ENCODE data around the gene UGCG. TPM values are rescaled to one million over a fixed set of nuclear protein-coding genes. Genes with fewer than 3 reads are reported as not detected.
A peak's percentile ranks its signal among the peaks of the same experiment; 100 is the strongest.

UGCG gene
- total and polyA plus RNA-seq, 10 of the 15 experiments (the other 5 are each of a cell fraction or from before 2014, with no cell fraction given): 21.7 to 96.6 (median 48.9) TPM

DNA sequence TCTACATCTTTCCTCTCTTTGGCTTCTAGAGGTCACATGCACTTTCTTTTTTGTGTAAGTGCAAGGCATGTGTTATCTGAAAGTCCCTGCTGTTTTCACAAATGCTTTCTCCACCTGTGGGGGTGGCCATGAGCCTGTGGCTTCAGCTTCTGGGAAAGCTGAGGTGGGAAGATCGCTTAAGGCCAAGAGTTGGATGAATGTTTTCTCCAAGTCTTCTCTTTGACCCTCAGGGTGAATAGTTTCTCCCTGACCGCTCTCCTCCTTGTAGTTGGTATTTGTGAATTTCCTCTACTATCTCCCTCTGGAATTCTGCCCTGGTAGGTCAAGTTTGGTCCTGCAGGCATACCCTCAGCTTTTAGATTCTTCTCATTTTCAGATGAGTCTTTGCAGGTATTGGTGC is 74.2 kb downstream of the UGCG start:
- RAD21 ChIA-PET (ENCODE audit: unreplicated experiment): interaction anchor here (0.9 to 12.2 kb wide), 8 partner anchors 16 to 105 kb away, joined by 3 to 107 read pairs (median 4); no protein-coding TSS in a partner anchor
- ATAC-seq: no peak
- H2AFZ ChIP-seq (ENCODE audit: control insufficient read depth, low read depth, low read length): no peak overlapping the region
- H3K4me2 ChIP-seq (ENCODE audit: control insufficient read depth, insufficient read depth): no peak overlapping the region
- no peaks in the 10 kb centered on the region for H3K27me3 ChIP-seq (replicated peaks in 1 of 2; ENCODE audit: control insufficient read depth in 2 of 2, insufficient read depth in 2 of 2, low read length in 1 of 2)
- no peak overlapping the region for H3K27ac ChIP-seq (ENCODE audit: control insufficient read depth, insufficient read depth)
- no peak overlapping the region for H3K9ac ChIP-seq (ENCODE audit: control insufficient read depth, insufficient read depth, low read length)
- no peaks in the 10 kb centered on the region for H3K9me3 ChIP-seq (replicated peaks; ENCODE audit: control insufficient read depth, insufficient read depth, low read length)
- H3K4me3 ChIP-seq: no peak overlapping the region
- no TSS peak for BruUV-seq (replicated peaks)
- POLR2A ChIA-PET: interaction anchor here (0.6 to 1.8 kb wide), 7 partner anchors 10 to 75 kb away, joined by 3 to 7 read pairs (median 3); partner anchors contain the start of gene UGCG
- SMC1A ChIA-PET (ENCODE audit: uncharacterized antibody, unreplicated experiment): interaction anchor here (0.7 to 13.2 kb wide), 15 partner anchors 11 to 104 kb away, joined by 3 to 136 read pairs (median 5); no protein-coding TSS in a partner anchor
- TF ChIP-seq IKZF2 (IDR thresholded peaks at IDR 0.05) (peak; percentile 24 to 37; a peak in 2 of 4 replicates), IKZF1 (conservative IDR thresholded peaks at IDR 0.05) (peak; percentile 53; the same call in 1 of the 2 replicates), PRDM15 (CRISPR knock-in tag; IDR thresholded peaks at IDR 0.05) (no peak), BHLHE40 (IDR thresholded peaks at IDR 0.05; ENCODE audit: borderline replicate concordance in 1 of 2, low read depth in 2 of 2, low read length in 1 of 2) (peak in 1 of 2 experiments; percentile 23; a peak in 1 of 4 replicates), KDM1A (IDR thresholded peaks at IDR 0.05; ENCODE audit: borderline replicate concordance) (no peak), BACH1 (IDR thresholded peaks at IDR 0.05; ENCODE audit: borderline replicate concordance) (0 out of 2 replicates have a peak, but pooled peaks have one; percentile 9), BCLAF1 (IDR thresholded peaks at IDR 0.05) (no peak)
- DNase-seq (ENCODE audit: low read depth, low spot score): no peak
- intact Hi-C loops (cut with micrococcal nuclease; ENCODE audit: unreplicated experiment): no loop called here
- peaks cover 20% of the 10 kb centered on the region for H3K4me1 ChIP-seq (ENCODE audit: control insufficient read depth, insufficient read depth, low read length)
- no peaks in the 10 kb centered on the region for H3K79me2 ChIP-seq (ENCODE audit: control insufficient read depth, insufficient read depth, low read length)
- CTCF ChIA-PET: interaction anchor here (1.0 to 1.6 kb wide), 3 partner anchors 51 to 211 kb away, joined by 3 read pairs; no protein-coding TSS in a partner anchor
- in situ Hi-C loops (cut with MboI): no loop called here
- no peak for FAIRE-seq
- WGBS (ENCODE audit: insufficient coverage, insufficient replicate concordance, low lambda C conversion rate, missing lambda C conversion rate): 100% methylated on average over 2 of the region's 2 CpGs
- no peaks in the 10 kb centered on the region for H4K20me1 ChIP-seq (ENCODE audit: control insufficient read depth, insufficient read depth)
- H3K36me3 ChIP-seq (ENCODE audit: control insufficient read depth in 2 of 2, insufficient read depth in 2 of 2, low read length in 1 of 2): no peaks in the 10 kb centered on the region

Measured in GM12878 (cell line).